Hepatic stellate cell (primary cell): Measurements from ENCODE around the gene GRB2.

ENCODE experiments used
- DNase-seq: peaks from one replicate; pipeline ENCODE4 v3.0.0; 2011; ENCODE audit warnings: low spot score

Gene GRB2

GRCh38 chr17:75414488-75414887 is 9.0 kb upstream of the GRB2 start:
- DNase-seq: no peak

- DNase-seq: peak; percentile 56
Measured at GRCh38 chr17:75412455-75413317, 7.2 kb upstream of the GRB2 start.

- DNase-seq: no peak
Measured at GRCh38 chr17:75411328-75412067, 6.0 kb upstream of the GRB2 start.

GRCh38 chr17:75410141-75410540 is 4.7 kb upstream of the GRB2 start:
- no peak for DNase-seq

GRCh38 chr17:75407655-75408352 is 2.3 kb upstream of the GRB2 start:
- no peak for DNase-seq

- DNase-seq: no peak
Measured at GRCh38 chr17:75406222-75406615, 741 bp upstream of the GRB2 start.

- peak; percentile 37 for DNase-seq
Measured at GRCh38 chr17:75404731-75405364, 630 bp downstream of the GRB2 start.

GRCh38 chr17:75404223-75404730 is 1.2 kb downstream of the GRB2 start:
- DNase-seq: peak; percentile 86

GRCh38 chr17:75403131-75403530 is 2.3 kb downstream of the GRB2 start:
- DNase-seq: no peak

GRCh38 chr17:75402026-75402425 is 3.5 kb downstream of the GRB2 start:
- no peak for DNase-seq

- DNase-seq: no peak
Measured at GRCh38 chr17:75400326-75400939, 5.0 kb downstream of the GRB2 start.

GRCh38 chr17:75398279-75398678 is 7.2 kb downstream of the GRB2 start:
- DNase-seq: no peak

- DNase-seq: no peak
Measured at GRCh38 chr17:75397217-75397616, 8.3 kb downstream of the GRB2 start.

GRCh38 chr17:75396796-75397195 is 8.7 kb downstream of the GRB2 start:
- DNase-seq: no peak

- no peak for DNase-seq
Measured at GRCh38 chr17:75396025-75396424, 9.5 kb downstream of the GRB2 start.

- DNase-seq: no peak
Measured at GRCh38 chr17:75394332-75394918, 11.1 kb downstream of the GRB2 start.

GRCh38 chr17:75393523-75394331 is 11.8 kb downstream of the GRB2 start:
- peak; percentile 98 for DNase-seq

- no peak for DNase-seq
Measured at GRCh38 chr17:75392559-75392958, 12.9 kb downstream of the GRB2 start.

- DNase-seq: no peak
Measured at GRCh38 chr17:75390982-75391381, 14.5 kb downstream of the GRB2 start.

GRCh38 chr17:75388476-75389030 is 16.9 kb downstream of the GRB2 start:
- no peak for DNase-seq
